ENCODE measurements around the gene KCNQ4.
A peak's percentile ranks its signal among the peaks of the same experiment; 100 is the strongest.

The KCNQ4 gene

GRCh38 chr1:40861224-40862003, 77.8 kb downstream of the KCNQ4 start:
- no peak for DNase-seq (ENCODE audit: low spot score)

- DNase-seq (ENCODE audit: low spot score), result peak; percentile 86
Observed at GRCh38 chr1:40862008-40862863, 78.6 kb downstream of the KCNQ4 start, which contains the start of gene CITED4. Gene CITED4 (minus strand): TSS chr1:40862363. CDS start chr1:40862127, 236 bp downstream.

GRCh38 chr1:40868051-40868723, 84.6 kb downstream of the KCNQ4 start:
- no peak for DNase-seq (ENCODE audit: low spot score)

DNA sequence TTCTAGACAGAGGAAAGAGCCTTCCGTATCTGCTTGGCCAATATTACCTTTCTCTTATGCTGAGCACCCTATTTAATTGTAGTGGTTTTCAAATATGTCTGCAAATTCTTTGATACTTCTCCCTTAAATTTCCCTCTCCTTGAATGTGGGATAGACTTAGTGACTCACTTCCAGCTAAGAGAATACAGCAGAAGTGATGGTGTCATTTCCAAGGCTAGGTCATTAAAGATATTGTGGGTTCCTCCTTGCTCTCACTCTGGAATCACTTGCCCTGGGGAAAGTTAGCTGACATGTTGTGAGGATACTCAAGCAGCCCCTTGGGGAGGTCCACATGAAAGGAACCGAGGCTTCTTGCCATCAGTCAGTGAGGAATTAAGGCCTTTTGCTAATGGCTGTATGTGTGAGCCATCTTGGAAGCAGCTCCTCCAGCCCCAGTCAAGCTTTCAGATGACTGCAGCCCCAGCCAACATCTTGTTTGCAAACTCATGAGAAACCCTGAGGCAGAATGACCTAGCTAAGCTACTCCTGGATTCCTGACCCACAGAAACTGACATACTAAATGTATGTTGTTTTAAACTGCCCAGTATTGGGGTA, 86.6 kb downstream of the KCNQ4 start:
- DNase-seq (ENCODE audit: low spot score), result no peak

DNA sequence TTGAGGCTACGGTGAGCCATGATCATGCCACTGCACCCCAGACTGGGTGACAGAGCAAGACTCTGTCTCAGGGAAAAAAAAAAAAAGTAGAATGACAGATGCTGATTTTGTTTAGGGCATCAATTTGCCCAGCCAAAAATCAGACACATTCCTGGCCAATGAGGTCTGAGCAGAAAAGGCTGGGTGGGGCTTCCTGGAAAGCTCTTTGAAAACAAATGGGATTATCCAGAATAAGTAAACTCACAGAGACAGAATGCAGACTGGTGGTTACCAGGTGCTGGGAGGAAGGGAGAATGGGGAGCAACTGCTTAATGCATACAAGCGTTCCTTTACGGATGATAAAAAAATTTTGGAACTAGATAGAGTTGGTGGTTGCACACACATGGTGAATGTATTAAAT, 88.7 kb downstream of the KCNQ4 start:
- DNase-seq (ENCODE audit: low spot score), result no peak

DNA sequence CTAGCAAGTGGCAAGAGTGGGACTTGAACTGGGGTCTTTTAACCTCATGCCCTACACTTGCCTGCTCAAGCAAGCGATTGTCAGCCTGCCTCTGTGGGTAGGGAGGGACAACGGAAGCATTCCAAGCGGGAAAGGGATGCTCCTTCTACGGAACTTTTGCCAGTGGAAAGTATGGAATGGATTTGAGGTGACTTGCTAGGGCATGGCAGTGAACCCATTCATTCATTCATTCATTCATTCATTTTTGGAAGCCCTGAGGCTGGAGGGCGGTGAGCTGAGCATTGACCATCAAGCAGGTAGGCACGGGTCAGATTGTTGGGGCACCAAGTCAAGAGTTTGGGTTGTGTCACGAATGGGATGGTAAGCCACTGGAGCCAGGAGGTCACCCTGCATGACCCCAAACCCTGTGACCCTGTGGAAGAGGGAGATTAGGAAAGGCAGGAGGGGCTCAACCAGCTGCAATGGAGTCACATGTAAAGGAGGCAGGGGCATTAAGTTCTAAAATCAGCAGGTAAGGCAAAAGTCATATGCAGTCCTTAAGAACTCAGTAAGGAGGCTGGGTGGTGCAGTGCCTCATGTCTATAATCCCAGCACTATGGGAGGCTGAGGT, 90.4 kb downstream of the KCNQ4 start:
- DNase-seq (ENCODE audit: low spot score), result no peak

DNA sequence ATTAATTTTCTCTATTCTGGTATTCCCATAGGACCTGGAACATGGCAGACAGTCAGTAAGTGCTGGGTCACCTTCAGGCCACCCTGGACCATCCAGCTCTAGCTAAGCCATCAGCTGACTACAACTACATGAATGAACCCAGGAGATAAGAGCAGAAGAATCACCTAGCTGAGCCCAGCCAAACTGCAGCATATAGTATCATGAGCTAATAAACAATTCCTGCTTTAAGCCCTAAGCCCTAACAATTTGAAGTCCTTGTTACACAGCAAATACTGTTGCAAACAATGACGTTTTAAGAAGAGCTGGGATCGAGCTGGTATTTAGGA, 92.8 kb downstream of the KCNQ4 start:
- no peak for DNase-seq (ENCODE audit: low spot score)

DNA sequence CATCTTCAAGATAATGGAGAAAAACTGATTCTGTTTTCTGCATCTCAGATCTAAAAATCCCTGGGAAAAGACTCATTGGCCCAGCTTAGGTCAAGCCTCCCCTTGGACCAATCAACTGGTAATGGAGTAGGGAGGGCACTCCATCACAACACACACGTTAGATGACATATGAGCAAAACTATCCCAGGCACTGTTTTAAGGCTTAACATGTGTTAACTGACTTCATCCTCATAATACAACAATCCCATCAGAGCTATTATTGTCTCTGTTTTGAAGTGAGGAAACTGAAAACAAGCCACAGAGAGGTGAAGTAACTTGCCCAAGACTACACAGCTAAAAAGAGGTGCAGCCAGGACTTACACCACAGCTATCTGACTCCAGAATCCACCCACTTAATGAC, 93.3 kb downstream of the KCNQ4 start:
- DNase-seq (ENCODE audit: low spot score), result no peak

DNA sequence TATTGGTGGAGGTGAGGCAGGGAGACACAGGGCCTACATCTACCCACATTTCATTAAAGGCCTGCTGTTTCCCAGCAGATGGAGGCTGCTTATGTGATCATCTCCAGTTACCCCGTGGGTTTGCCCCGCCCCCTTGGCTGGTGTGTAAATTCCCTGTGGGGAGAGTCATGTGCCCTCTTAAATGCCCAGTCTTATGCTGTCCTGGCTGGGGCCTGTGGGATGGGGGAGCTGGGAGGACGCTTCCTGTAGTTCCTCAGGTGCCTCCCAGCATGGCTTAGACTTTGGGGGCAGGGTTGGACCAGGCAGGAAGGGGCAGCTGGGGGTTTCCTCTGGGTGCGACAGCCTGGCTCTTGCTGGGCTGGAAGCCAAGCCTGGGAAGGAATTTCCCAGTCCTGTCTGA, 94.1 kb downstream of the KCNQ4 start:
- peak; percentile 91 for DNase-seq (ENCODE audit: low spot score)

DNA sequence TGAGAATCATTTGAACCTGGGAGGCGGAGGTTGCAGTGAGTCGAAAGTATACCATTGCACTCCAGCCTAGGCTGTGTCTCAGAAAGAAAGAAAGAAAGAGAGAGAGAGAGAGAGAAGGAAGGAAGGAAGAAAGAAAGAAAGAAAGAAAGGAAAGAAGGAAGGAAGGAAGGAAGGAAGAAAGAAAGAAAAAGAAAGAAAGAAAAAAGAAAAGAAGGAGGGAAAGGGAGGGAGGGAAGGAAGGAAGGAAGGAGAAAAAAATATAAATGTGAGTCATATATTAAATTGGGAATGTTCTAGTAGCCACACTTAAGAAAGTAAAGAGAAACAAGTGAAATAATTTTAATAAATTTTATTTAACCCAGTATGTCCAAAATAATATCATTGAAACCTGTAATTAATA, 95.3 kb downstream of the KCNQ4 start:
- no peak for DNase-seq (ENCODE audit: low spot score)

GRCh38 chr1:40879482-40880175, 96.0 kb downstream of the KCNQ4 start:
- no peak for DNase-seq (ENCODE audit: low spot score)

DNA sequence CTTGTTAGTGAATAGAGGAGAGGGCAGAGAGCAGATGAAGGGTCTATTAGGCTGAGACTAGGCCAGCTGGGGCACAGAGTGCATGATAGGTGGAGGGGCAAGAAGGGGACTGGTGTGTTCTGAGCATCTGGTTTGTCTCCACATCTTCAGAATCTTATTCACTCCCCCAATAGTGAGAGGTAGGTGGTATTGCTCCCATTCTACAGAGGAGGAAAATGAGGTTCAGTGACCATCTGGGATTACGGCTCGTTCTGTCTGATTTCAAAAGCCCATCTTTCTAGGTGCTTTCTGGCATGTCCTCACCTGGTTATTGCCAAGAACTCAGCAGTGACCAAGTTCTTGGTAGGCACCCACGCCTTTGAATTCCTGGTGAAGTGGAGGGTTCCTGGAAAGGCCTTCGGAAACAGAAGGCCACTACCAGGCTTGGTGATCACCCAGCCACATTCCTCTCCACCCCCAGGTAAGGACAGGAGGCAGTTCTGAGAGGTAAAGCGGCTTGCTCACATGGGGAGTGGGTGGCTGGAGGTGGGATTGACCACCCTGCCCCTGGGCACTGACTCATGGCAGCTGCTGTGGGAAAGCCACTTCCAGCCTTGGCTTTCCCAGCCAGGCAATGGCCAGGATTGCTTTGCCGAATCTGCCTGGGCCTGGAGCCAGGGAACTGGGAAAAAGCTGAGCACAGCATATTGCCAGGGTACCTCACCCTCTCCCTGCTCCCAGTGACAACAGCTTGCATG, 97.4 kb downstream of the KCNQ4 start:
- no peak for DNase-seq (ENCODE audit: low spot score)

DNA sequence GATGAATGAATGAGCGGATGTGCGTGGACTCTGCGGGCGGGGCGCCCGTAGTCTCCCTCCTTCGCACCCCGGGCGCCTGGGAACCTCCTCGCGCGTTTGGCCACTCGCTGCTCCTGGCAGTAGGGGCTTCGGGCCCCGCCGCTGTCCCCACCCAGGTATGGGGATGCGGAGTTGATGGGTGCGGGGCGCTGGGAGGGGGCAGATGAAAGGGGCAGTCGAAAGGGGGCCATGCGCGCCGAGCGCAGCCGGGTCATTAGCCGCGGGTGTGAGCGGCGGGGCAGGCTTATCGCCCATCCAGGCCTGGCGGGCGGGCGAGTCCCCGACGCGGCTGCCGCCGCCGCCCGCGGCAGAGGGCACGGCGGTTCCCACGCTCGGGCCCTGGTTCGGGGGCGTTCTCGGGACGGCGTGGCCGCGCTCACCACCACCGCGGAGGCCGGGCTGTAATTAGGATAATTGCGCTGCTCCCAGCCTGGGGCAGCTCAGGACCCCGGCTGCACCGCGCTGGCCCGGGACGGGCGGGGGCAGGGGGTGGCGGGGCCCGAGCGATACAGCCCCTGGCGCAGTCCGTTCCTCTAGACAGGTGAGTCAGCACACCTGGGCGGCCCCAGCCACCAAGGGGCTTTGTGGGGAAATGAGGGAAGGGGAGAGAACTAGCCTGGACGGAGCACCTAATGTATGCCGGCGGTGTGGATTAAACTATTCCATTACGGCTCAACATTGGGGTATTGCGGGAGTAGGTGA, 100.6 kb downstream of the KCNQ4 start:
- DNase-seq (ENCODE audit: low spot score), result no peak

DNA sequence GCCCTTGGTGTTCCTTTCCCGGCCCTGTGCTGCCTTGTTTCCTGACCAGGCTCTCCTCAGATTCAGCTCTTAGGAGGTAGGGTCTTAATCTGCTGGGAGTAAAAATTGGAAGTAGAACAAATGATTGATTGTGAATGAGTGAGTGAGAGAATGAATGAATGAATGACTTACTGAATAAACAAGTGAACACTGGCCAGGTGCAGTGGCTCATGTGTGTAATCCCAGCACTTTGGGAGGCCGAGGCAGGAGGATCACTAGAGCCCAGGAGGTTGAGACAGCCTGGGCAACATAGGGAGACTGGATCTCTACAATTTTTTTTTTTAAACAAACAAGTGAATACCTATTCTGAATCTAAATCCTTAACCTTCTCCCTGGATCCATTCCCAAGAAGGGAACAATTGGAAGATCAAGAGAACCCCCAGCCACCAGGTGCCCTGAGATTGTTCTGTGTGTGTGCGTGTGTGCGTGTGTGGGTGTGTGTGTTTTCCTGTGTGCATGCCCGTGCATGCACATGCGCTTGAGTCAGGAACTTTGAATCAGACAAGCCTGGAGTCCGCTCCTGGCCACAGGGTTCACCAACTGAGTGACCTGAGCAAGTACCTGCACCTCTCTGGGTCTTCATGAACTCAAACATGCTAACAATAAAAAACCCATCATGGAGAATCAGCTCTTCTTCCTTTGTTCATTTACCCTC, 102.9 kb downstream of the KCNQ4 start:
- DNase-seq (ENCODE audit: low spot score), result no peak

DNA sequence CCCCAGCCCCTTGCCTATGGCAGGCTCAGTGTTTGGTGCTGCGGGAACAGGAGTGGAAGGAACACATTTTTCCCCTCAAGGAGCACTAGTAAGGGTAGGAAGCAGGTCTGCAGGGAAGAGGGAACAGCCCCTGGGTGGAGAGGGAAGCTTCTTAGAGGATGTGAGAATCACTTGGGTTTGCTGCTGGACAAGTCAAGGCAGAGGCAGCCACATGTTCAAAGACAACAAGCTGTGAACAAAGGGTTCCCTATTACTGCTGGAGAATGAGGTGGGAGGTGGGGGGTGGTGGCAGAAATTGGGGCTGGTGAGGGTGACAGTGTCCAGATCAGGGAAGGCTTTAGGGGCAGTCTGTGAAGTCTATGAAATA, 103.4 kb downstream of the KCNQ4 start:
- no peak for DNase-seq (ENCODE audit: low spot score)

GRCh38 chr1:40887652-40888051, 104.1 kb downstream of the KCNQ4 start:
- no peak for DNase-seq (ENCODE audit: low spot score)
